HEK293 (cell line): Measurements from ENCODE around the gene PHF10.

ENCODE experiments used
- CTCF ChIA-PET: fragments of 350-600 bp; formaldehyde crosslinking; extraction: SDS; loops from one replicate; lab custom pipeline; 2021; ENCODE audit warnings: antibody characterized with exemption; lab: Yijun Ruan, JAX
- POLR2A ChIA-PET: fragments of 300-600 bp; formaldehyde crosslinking; extraction: SDS; loops from one replicate; lab custom pipeline; 2020; ENCODE audit warnings: antibody characterized with exemption, inconsistent platforms; lab: Yijun Ruan, JAX
- H3K27ac ChIP-seq: fragments of 200-500 bp; sonication (Bioruptor generic); 2 replicates; pipeline ENCODE4 v1.5.1; 2014; ENCODE audit warnings: low read depth, low read length, control low read depth, inconsistent platforms; ENCODE audit errors: extremely low read depth
- H3K36me3 ChIP-seq, 2 experiments: fragments of 200-500 bp in 1 of 2; sonication (Bioruptor generic) in 1 of 2; 1 replicate in 1 of 2; 2 replicates in 1 of 2; pipeline ENCODE4 v1.5.1; 2014 to 2017; ENCODE audit warnings: inconsistent platforms in 2 of 2, low read length in 2 of 2; ENCODE audit not compliant: control insufficient read depth in 2 of 2, insufficient read depth in 1 of 2
- H3K4me1 ChIP-seq: fragments of 200-500 bp; sonication (Bioruptor generic); 2 replicates; pipeline ENCODE4 v1.5.1; 2014; ENCODE audit warnings: mild to moderate bottlenecking, low read length, inconsistent platforms; ENCODE audit not compliant: control insufficient read depth, insufficient read depth
- H3K4me3 ChIP-seq: 2 replicates; pipeline ENCODE4 v1.5.1; 2011; ENCODE audit warnings: low read depth, mild to moderate bottlenecking, control low read depth, low read length, moderate library complexity
- H3K9me3 ChIP-seq: fragments of 200-500 bp; sonication (Bioruptor generic); 2 replicates; pipeline ENCODE4 v1.5.1; 2014; ENCODE audit warnings: low read depth, low read length, inconsistent platforms; ENCODE audit not compliant: control insufficient read depth, insufficient read depth
- GLIS2 ChIP-seq: fragments of 450-650 bp; formaldehyde crosslinking; IDR thresholded peaks from 2 replicates; pipeline ENCODE4 v1.5.1; 2016; ENCODE audit warnings: missing biosample characterization, missing genetic modification characterization
- SP2 ChIP-seq: fragments of 450-650 bp; formaldehyde crosslinking; IDR thresholded peaks from 2 replicates; pipeline ENCODE4 v1.5.1; 2016; ENCODE audit warnings: missing biosample characterization, missing genetic modification characterization
- ZBTB17 ChIP-seq: fragments of 450-650 bp; formaldehyde crosslinking; IDR thresholded peaks from 2 replicates; pipeline ENCODE4 v1.5.1; 2016; ENCODE audit warnings: missing biosample characterization, missing genetic modification characterization
- ZBTB44 ChIP-seq: fragments of 450-650 bp; IDR thresholded peaks from 2 replicates; pipeline ENCODE4 v1.5.1; 2018; ENCODE audit warnings: missing biosample characterization, mild to moderate bottlenecking, missing genetic modification characterization
- ZBTB8A ChIP-seq: fragments of 450-650 bp; formaldehyde crosslinking; IDR thresholded peaks from 2 replicates; pipeline ENCODE4 v1.5.1; 2016; ENCODE audit warnings: missing biosample characterization, missing genetic modification characterization
- ZNF19 ChIP-seq: fragments of 450-650 bp; formaldehyde crosslinking; IDR thresholded peaks from 2 replicates; pipeline ENCODE4; 2016; ENCODE audit warnings: missing biosample characterization, missing genetic modification characterization, low read depth
- ZNF530 ChIP-seq: fragments of 450-650 bp; formaldehyde crosslinking; IDR thresholded peaks from 2 replicates; pipeline ENCODE4 v1.5.1; 2016; ENCODE audit warnings: low read depth, missing biosample characterization, missing genetic modification characterization
- ZSCAN18 ChIP-seq: fragments of 450-650 bp; formaldehyde crosslinking; IDR thresholded peaks from 2 replicates; pipeline ENCODE4 v1.5.1; 2016; ENCODE audit warnings: missing biosample characterization, missing genetic modification characterization
- TF ChIP-seq, protein P1 (sequence below): fragments of 450-650 bp; formaldehyde crosslinking; IDR thresholded peaks from 2 replicates; pipeline ENCODE4 v1.5.1; 2016; ENCODE audit warnings: missing biosample characterization, missing genetic modification characterization
- TF ChIP-seq, protein P2 (sequence below): fragments of 450-650 bp; formaldehyde crosslinking; conservative IDR thresholded peaks from 2 replicates; pipeline ENCODE4 v1.5.1; 2016; ENCODE audit warnings: low read depth, missing biosample characterization, missing genetic modification characterization

The PHF10 gene

GRCh38 chr6:169709293-169709692, 15.0 kb downstream of the PHF10 start (continued):
- TF ChIP-seq, protein P1, sequence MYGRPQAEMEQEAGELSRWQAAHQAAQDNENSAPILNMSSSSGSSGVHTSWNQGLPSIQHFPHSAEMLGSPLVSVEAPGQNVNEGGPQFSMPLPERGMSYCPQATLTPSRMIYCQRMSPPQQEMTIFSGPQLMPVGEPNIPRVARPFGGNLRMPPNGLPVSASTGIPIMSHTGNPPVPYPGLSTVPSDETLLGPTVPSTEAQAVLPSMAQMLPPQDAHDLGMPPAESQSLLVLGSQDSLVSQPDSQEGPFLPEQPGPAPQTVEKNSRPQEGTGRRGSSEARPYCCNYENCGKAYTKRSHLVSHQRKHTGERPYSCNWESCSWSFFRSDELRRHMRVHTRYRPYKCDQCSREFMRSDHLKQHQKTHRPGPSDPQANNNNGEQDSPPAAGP (tag by site-specific recombination): no peak

DNA sequence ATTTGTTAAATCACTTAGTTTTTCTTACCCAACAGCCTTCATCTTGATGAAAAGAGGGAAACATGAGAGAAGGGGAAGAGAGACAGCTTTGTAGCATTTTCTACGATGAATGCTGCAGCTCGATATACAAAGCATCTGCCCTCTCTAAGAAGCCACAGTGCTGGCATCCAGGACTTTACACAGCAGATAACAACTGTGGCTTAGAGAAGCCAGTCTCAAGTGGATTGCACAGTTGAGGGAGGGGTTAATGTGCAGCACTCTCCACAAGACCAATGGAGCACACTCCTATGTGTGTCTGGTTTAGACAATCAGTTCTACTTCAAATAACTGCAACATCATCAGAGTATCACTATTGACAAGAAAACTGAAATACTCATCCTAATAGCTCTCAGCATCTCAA, 16.5 kb downstream of the PHF10 start:
- 0 out of 2 replicates have a peak, but pooled peaks have one; percentile 15 for TF ChIP-seq ZBTB44 (tag by site-specific recombination)
- TF ChIP-seq GLIS2 (tag by site-specific recombination): no peak
- TF ChIP-seq, protein P2, sequence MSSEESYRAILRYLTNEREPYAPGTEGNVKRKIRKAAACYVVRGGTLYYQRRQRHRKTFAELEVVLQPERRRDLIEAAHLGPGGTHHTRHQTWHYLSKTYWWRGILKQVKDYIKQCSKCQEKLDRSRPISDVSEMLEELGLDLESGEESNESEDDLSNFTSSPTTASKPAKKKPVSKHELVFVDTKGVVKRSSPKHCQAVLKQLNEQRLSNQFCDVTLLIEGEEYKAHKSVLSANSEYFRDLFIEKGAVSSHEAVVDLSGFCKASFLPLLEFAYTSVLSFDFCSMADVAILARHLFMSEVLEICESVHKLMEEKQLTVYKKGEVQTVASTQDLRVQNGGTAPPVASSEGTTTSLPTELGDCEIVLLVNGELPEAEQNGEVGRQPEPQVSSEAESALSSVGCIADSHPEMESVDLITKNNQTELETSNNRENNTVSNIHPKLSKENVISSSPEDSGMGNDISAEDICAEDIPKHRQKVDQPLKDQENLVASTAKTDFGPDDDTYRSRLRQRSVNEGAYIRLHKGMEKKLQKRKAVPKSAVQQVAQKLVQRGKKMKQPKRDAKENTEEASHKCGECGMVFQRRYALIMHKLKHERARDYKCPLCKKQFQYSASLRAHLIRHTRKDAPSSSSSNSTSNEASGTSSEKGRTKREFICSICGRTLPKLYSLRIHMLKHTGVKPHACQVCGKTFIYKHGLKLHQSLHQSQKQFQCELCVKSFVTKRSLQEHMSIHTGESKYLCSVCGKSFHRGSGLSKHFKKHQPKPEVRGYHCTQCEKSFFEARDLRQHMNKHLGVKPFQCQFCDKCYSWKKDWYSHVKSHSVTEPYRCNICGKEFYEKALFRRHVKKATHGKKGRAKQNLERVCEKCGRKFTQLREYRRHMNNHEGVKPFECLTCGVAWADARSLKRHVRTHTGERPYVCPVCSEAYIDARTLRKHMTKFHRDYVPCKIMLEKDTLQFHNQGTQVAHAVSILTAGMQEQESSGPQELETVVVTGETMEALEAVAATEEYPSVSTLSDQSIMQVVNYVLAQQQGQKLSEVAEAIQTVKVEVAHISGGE (tag by site-specific recombination): 0 out of 2 replicates have a peak, but pooled peaks have one; percentile 22
- TF ChIP-seq ZBTB17 (tag by site-specific recombination): peak; percentile 82
- TF ChIP-seq ZNF530 (tag by site-specific recombination): no peak
- TF ChIP-seq ZBTB8A (tag by site-specific recombination): no peak
- no peak for TF ChIP-seq ZNF19 (tag by site-specific recombination)
- Histone ChIP-seq H3K36me3 (peaks cover 29 to 90% of the 10 kb centered on the region in 2 experiments; a peak in 2 of 3 replicates), H3K27ac (no peak overlapping the region), H3K4me1 (0 out of 2 replicates have a peak, but pooled peaks cover 3% of the 10 kb centered on the region), H3K4me3 (no peak overlapping the region), H3K9me3 (no peaks in the 10 kb centered on the region)
- CTCF ChIA-PET: no interaction called here
- POLR2A ChIA-PET: no interaction called here

DNA sequence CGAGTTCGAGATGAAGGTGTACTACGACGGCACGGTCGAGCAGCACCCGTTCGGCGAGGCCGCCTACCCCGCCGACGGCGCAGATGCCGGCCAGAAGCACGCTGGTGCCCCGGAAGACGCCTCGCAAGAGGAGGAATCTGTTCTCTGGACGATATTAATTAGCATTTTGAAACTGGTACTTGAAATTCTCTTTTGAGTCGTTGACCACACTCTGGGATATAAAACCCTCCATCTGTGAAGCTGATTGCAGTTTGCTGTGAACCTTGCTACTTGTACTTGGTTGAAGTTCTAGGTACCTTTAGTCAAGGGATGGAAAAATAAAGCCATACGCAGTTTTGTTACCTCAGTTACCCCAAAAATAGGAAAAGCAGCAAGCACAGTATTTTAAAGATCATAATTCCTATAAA, 21.5 kb downstream of the PHF10 start:
- Histone ChIP-seq H3K4me3 (peak overlapping the region; percentile 97), H3K27ac (peak overlapping the region; percentile 86; the same call in 1 of the 2 replicates), H3K9me3 (no peaks in the 10 kb centered on the region)
- TF ChIP-seq ZSCAN18 (no peak), SP2 (peak; percentile 61)
- TF ChIP-seq, all 188 proteins: peak for 1
- CTCF ChIA-PET: interaction anchor here (0.7 kb wide), 1 partner anchor 710 kb away, joined by 3 read pairs; no protein-coding TSS in a partner anchor
- Histone ChIP-seq H3K4me1 (peaks cover 9% of the 10 kb centered on the region; the same call in 1 of the 2 replicates), H3K36me3 (peaks cover 5 to 71% of the 10 kb centered on the region in 2 experiments; a peak in 1 of 3 replicates)
- POLR2A ChIA-PET: interaction anchor here (0.9 to 3.3 kb wide), 8 partner anchors 9 to 53 kb away, joined by 3 to 33 read pairs (median 9); partner anchors contain the start of genes DYNLT2 and ERMARD
